Stimulated activated CD4-positive, alpha-beta T cell treated with anti-CD3 and anti-CD28 coated beads, TNF-alpha, amount 100 ng/mL, for 48 hours (primary cell): ENCODE measurements around the gene RAD17.
"Not testable (repeated sequence)": the region's sequence is repeated elsewhere in the genome, so short reads cannot be mapped to it uniquely, and the experiment has no call there.

Source experiments
- DNase-seq, 3 donors: peaks; one replicate each; pipeline ENCODE4 v3.0.0-alpha.2; 2020; ENCODE audit warnings: low read depth in 3 of 3

The RAD17 gene

GRCh38 chr5:69378376-69378775 lies 8.8 kb downstream of the RAD17 start:
- no peak for DNase-seq

GRCh38 chr5:69404659-69405330 lies 35.2 kb downstream of the RAD17 start:
- DNase-seq: no peak

GRCh38 chr5:69414885-69415583 lies 45.4 kb downstream of the RAD17 start, which contains the start of gene MARVELD2:
TSS of gene MARVELD2 (plus strand) at chr5:69415116. CDS start at chr5:69419386, 4,270 bp downstream.
- DNase-seq: peak in 2 of 3 donors; percentile 16 to 22

- no peak for DNase-seq
Observed at GRCh38 chr5:69415584-69415958, 46.0 kb downstream of the RAD17 start.

- DNase-seq: no peak
Observed at GRCh38 chr5:69416180-69416579, 46.6 kb downstream of the RAD17 start.

GRCh38 chr5:69416699-69417098 lies 47.1 kb downstream of the RAD17 start:
- no peak for DNase-seq

GRCh38 chr5:69418554-69418953 lies 48.9 kb downstream of the RAD17 start:
- no peak for DNase-seq

GRCh38 chr5:69431424-69432303 lies 62.0 kb downstream of the RAD17 start:
- DNase-seq: no peak

GRCh38 chr5:69432412-69433206 lies 63.0 kb downstream of the RAD17 start:
- no peak for DNase-seq

GRCh38 chr5:69435276-69435884 lies 65.8 kb downstream of the RAD17 start:
- DNase-seq: not testable (repeated sequence)

- DNase-seq: no peak
Observed at GRCh38 chr5:69444127-69444754, 74.6 kb downstream of the RAD17 start.

- DNase-seq: no peak
Observed at GRCh38 chr5:69449511-69449910, 79.9 kb downstream of the RAD17 start.

GRCh38 chr5:69450116-69450515 lies 80.5 kb downstream of the RAD17 start:
- DNase-seq: no peak

GRCh38 chr5:69450527-69450926 lies 80.9 kb downstream of the RAD17 start:
- not testable (repeated sequence) for DNase-seq

GRCh38 chr5:69451941-69452647 lies 82.5 kb downstream of the RAD17 start:
- DNase-seq: no peak

- not testable (repeated sequence) for DNase-seq
Observed at GRCh38 chr5:69453487-69453886, 83.9 kb downstream of the RAD17 start.

- DNase-seq: no peak
Observed at GRCh38 chr5:69454460-69455249, 85.0 kb downstream of the RAD17 start.

GRCh38 chr5:69455428-69455988 lies 85.9 kb downstream of the RAD17 start:
- DNase-seq: not testable (repeated sequence)

GRCh38 chr5:69462170-69462569 lies 92.6 kb downstream of the RAD17 start:
- DNase-seq: no peak
